ENCODE measurements around the gene TOB2. TPM values are rescaled to one million over a fixed set of nuclear protein-coding genes. Genes with fewer than 3 reads are reported as not detected.

Gene TOB2, protein sequence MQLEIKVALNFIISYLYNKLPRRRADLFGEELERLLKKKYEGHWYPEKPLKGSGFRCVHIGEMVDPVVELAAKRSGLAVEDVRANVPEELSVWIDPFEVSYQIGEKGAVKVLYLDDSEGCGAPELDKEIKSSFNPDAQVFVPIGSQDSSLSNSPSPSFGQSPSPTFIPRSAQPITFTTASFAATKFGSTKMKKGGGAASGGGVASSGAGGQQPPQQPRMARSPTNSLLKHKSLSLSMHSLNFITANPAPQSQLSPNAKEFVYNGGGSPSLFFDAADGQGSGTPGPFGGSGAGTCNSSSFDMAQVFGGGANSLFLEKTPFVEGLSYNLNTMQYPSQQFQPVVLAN
- total RNA-seq (ENCODE audit: insufficient read depth, low replicate concordance): 12.5 TPM

- peak; percentile 95 for DNase-seq (ENCODE audit: low spot score)
Observed at GRCh38 chr22:41446639-41447434, at the start of gene TOB2. Gene TOB2, minus strand, starts transcription at chr22:41446801. Its CDS starts 9,456 bp downstream, at chr22:41437345.

GRCh38 chr22:41491374-41492100, 44.9 kb upstream of the TOB2 start:
- peak; percentile 53 for DNase-seq (ENCODE audit: low spot score)

DNA sequence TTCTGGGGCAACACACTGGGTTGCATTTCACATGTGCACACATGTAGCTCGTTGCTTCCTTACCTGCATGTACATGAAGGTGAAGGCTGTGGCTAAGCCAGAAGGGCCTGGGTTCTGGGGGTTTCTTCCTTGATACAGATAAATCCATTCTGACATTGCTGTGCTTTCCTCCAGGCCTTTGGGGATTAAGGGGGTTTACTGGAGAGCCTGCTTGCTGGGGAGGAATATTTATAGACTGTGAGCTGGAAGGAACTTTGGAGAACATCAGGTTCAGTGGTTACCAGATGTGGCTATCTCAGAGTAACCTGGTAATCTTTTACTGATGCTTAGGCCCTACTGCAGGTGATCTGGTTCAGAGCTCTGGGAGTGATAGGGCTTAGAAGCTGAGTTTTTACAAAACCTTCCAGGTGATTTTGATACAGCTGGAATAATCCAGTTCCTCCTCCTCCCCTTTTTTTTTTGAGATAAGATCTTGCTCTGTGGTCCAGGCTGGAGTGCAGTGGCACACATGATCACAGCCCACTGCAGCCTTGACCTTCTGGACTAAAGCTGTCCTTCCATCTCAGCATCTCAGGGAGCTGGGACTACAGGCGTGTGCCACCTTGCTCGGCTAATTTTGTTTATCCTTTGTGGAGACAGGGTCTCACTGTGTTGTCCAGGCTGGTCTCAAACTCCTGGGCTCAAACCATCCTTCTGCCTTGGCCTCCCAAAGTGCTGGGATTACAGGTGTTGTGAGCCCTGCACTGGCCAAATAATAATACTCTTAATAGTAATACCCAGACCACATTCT, 42.2 kb upstream of the TOB2 start:
- peak; percentile 59 for DNase-seq (ENCODE audit: low spot score)

DNA sequence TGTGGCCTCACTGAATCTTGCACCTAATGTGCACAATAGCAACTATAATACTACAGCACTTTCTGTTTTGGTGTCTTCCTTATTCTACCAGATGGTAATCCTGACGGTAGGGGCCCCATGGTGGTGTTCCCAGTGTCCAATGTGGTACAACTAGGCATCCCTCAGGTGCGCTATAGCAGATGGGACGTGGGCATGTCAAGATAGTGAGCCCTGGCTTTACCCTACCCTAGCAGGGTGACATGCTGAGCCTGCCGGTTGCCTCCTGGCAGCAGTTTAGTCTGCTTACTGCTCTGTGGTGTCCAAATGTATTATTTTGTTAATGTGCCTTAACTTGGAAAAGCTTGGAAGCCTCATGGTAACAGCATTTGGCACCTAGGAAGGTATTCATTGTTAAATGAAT, 41.5 kb upstream of the TOB2 start:
- DNase-seq (ENCODE audit: low spot score): no peak

DNA sequence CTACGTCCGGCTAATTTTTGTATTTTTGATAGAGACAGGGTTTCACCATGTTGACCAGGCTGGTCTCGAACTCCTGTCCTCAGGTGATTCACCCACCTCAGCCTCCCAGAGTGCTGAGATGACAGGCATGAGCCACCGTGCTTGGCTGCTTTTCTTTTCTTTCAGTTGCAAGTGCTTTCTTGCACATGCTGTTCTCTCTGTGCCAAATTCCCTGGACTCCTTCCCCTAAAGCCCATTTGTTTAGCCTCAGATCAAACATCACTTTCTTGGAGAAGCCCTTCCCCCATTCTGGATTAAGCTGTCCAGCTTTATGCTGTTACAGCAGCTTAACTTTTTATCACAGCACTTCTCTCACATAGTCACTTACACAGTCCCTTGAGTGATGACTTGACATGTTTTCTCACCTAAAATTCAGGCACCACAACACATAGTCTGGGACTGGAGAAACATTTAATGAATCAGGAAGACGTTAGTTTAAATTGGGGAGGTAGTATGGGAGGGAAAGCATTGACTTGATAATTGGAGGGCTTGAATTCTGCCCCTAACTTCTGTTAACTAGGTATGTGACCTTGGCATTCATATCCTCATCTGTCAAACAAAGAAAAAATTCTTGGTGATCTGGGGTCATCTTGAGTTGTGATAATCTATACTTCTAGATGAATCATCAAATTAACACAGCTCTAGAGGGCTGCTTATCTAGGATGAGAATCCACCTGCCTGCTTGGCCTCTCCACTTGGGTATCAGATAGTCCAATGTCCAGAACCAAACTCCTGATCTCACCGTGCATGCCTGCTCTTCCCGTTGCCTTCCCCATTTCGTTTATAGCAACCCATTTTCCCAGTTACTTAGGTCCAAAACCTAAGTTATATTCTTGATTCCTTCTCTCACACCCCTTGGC, 40.7 kb upstream of the TOB2 start:
- DNase-seq (ENCODE audit: low spot score): no peak

- no peak for DNase-seq (ENCODE audit: low spot score)
Observed at GRCh38 chr22:41485033-41485432, 38.4 kb upstream of the TOB2 start.

- DNase-seq (ENCODE audit: low spot score): peak; percentile 65
Observed at GRCh38 chr22:41482319-41482935, 35.8 kb upstream of the TOB2 start.

- no peak for DNase-seq (ENCODE audit: low spot score)
Observed at GRCh38 chr22:41481925-41482318, 35.3 kb upstream of the TOB2 start.

DNA sequence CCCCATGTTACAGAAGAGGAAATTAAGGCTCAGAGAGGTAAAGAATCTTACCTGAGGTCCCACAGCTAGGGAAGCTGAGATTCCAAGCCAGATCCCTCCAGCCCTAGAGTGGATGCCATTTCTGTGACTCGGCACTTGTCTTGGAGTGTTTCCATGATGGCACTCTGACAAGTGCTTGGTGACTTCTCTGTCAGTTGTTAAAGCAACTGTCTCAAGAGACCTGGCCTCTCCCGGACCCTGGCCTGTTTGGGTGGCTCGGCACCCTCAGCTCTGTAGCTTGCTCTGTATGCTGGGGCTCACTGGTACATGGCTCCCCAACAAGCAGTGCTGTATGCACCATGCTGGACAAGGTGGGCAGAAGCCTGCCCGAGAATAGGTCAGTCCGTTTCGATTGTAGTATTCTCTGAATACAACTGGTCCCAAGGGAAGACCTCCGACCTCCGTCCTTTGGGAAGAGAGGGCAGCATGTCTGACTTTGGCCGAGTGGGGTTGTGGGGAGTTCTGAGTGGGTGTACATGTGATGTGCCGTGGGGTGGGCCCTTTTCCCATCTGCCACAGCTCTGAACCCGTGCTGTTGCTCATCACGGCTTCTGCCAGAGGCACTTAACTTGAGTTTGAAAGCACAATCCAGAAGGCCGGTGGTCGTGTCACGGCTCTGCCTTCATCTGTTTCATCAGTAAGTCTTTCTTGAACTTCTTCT, 34.7 kb upstream of the TOB2 start:
- DNase-seq (ENCODE audit: low spot score): no peak

DNA sequence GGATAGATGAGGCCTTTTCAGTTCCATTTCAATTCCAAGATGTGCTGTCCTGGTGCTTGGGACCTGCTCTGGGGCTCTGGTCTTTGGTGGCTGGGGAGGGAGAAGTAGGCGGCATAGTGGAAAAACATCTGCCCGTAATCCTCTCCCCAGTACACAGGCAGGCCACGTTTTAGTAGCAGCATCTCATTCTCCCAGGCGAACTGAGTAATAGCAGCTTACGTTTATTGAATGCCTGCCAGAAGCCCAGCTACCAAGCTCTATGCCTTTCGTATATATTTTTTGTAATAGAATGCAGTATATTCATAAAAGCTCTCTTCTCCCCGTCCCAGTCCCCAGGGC, 33.8 kb upstream of the TOB2 start:
- peak; percentile 92 for DNase-seq (ENCODE audit: low spot score)

DNA sequence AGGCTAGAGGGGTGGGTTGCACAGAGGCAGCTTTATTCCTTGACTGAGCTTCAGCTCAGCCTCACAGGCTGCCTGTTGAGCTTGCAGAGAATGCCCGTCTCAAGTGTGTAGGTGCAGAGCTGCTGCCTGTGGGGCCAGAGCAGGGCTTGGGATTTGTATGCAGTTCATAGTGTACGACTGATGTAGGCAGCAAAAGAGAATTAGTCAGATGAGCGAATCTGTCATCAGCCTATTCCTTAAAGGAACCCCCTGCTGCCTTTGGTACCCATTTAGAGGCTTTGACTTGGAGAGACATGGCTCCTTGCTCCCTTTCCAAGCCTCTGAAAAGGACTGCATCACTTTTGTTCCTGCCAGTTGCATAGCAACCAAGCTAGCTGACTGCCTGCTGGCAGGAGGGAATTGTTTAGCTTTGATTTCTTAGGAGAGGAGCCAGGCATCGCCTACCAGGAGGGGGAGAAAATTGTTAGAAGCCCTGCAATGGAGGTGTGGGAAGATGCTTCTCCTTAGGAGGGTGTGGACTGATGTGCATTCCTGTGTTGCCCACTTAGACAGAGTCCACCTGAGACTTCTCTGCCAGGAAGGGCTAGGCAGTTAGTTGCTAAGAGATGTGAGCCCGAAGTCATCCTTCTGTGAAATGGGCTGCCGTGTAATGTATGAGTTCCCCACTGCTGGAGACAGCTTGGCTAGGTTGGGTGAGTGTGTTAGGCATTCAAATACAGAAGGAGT, 33.2 kb upstream of the TOB2 start:
- peak; percentile 58 for DNase-seq (ENCODE audit: low spot score)

DNA sequence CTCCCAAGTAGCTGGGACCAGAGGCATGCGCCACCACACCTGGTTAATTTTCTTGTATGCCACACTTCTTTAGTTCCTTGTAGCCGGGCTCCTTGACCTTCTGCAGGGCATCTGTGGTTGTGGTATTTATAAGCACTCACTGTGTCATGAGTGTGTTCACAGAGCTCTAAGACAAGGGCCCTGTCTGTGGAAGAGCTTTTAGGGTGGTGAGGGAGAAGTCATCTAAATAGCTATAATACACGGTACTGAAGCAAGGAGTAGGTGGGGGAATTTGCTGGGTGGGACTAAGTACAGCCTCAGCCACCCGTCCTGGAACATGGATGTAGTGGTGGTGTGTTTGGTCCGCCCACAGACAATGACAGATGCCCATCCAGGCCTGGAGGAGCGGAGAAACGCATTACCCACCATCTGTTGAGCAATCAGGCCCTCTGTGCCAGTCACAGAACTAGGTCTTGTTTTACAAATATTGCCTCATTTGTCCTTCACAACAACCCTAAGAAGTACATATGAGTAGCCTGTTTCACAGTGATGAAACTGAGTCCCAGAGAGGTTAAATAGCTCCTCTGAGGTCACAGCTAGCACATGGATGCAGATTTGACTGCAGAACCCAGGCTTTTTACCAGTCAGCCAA, 32.4 kb upstream of the TOB2 start:
- no peak for DNase-seq (ENCODE audit: low spot score)

GRCh38 chr22:41478473-41478872, 31.9 kb upstream of the TOB2 start:
- DNase-seq (ENCODE audit: low spot score): no peak

- no peak for DNase-seq (ENCODE audit: low spot score)
Observed at GRCh38 chr22:41474872-41475451, 28.4 kb upstream of the TOB2 start.

- DNase-seq (ENCODE audit: low spot score): no peak
Observed at GRCh38 chr22:41471568-41471967, 25.0 kb upstream of the TOB2 start.

DNA sequence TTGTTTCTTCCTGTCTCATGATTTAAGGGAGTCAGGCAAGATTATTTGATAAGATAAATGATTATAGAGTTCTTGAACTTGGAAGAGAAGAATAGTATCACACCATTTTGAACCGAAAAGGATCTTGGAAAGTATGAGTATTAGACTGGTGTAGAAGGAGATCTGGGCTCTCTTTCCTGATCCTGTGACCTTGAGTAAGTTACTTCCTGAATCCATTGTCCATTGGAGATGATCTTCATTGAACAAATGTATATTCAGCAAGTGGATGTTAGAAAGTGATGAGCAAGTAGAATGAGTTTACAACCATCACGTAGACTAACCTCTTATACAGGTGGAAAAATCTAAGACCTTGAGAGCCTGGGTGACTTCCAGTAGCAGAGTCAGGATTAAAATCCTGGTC, 24.3 kb upstream of the TOB2 start:
- DNase-seq (ENCODE audit: low spot score): no peak

DNA sequence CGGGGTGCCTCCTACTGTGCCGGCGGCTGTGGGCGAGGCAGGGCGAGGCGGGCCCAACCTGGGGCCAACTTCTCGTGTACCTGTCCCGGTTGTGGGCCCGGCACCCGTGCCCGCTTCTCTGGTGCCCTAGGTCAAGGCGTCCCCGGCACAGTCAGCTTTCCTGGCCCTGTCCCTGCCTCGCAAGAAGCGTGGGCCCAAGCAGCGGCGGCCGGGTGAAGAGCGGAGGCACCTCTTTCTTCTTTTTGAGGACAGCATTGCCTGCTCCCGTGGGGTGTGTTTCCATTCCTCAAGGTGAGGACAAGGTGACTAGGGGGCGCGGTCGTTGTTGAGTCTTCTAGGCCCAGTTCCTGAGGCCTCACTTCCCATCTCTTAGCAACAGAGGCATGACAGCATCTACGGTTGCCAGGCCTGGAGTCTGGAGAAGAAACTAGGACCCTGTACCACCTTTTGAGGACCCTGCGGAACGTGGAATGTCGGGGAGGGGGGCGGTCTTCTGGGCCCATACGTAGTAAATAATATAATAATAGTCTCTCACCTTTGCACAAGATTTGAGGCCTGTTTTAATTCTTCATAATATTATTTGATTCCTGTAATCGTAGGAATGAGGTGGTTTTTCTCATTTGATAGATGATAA, 22.7 kb upstream of the TOB2 start:
- no peak for DNase-seq (ENCODE audit: low spot score)

All from umbilical cord (tissue), 2 donors.